HUES48 (cell line): ENCODE data around the gene JUND.

ENCODE experiments used
- H3K27ac ChIP-seq: one replicate; pipeline ENCODE4 v1.7.0; 2013; ENCODE audit warnings: low read depth, low read length, inconsistent platforms
- H3K27me3 ChIP-seq: 2 replicates; pipeline ENCODE4 v1.6.1; 2013; ENCODE audit warnings: mild to moderate bottlenecking, low read length; ENCODE audit not compliant: control insufficient read depth, insufficient read depth
- H3K36me3 ChIP-seq: 2 replicates; pipeline ENCODE4 v1.6.1; 2013; ENCODE audit warnings: low read length; ENCODE audit not compliant: control insufficient read depth, insufficient read depth
- H3K4me1 ChIP-seq: 2 replicates; pipeline ENCODE4 v1.6.1; 2013; ENCODE audit warnings: mild to moderate bottlenecking, low read length; ENCODE audit not compliant: control insufficient read depth, insufficient read depth
- H3K4me3 ChIP-seq: 2 replicates; pipeline ENCODE4 v1.5.1; 2013; ENCODE audit warnings: mild to moderate bottlenecking, low read depth, low read length
- H3K9ac ChIP-seq: 2 replicates; pipeline ENCODE4 v1.6.1; 2013; ENCODE audit warnings: mild to moderate bottlenecking, low read depth, low read length, moderate library complexity
- H3K9me3 ChIP-seq: 2 replicates; pipeline ENCODE4 v1.6.1; 2013; ENCODE audit warnings: low read length; ENCODE audit not compliant: control insufficient read depth, insufficient read depth

Gene JUND

DNA sequence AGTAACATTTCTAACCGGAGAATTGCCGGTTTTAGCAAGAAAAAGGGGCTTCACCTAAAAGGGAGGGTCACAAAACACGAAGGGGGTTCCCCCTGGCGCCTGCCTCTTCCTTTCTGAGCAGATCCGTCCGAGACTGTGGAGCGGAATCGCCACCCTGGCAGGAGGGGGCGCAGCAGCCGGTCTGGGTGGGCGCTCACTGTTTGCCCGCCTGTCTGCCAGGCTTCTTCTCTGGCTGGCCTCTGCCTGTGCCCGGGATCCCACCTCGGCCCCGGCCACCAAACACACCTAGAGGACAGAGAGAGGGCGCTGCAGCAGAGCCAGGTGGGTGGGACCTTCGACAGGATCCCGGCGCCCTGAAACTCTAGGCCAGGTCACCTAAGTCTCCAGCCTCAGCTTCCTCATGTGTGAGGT, 25.9 kb upstream of the JUND start:
- Histone ChIP-seq H3K36me3 (peaks cover 61% of the 10 kb centered on the region), H3K9ac (no peak overlapping the region), H3K9me3 (no peaks in the 10 kb centered on the region), H3K27ac (no peak overlapping the region), H3K27me3 (no peaks in the 10 kb centered on the region), H3K4me1 (peaks cover 15% of the 10 kb centered on the region), H3K4me3 (no peak overlapping the region)

DNA sequence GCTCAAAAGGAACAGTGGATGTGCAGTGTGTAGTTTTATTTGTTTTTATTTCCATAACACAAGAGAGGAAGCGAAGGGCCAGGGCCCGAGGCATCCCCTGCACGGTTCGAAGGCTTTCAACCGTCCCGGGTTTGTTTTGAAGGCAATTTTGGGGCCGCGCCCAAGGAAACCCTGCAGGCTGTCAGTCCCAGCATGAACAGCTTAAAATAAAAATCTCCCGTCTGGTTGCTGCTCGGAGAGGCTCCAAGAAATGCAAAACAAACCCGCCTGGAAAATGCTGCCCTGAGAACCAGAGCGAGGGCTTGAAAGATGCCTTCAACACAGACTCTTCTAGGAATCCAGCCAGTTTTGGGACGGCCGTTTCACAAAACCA, 25.5 kb upstream of the JUND start:
- Histone ChIP-seq H3K9me3 (no peaks in the 10 kb centered on the region), H3K36me3 (peaks cover 57% of the 10 kb centered on the region), H3K27me3 (no peaks in the 10 kb centered on the region), H3K4me3 (no peak overlapping the region), H3K4me1 (peaks cover 15% of the 10 kb centered on the region), H3K9ac (no peak overlapping the region), H3K27ac (no peak overlapping the region)

GRCh38 chr19:18306209-18306887, 24.9 kb upstream of the JUND start:
- Histone ChIP-seq H3K4me3 (no peak overlapping the region), H3K36me3 (peaks cover 52% of the 10 kb centered on the region), H3K27me3 (no peaks in the 10 kb centered on the region), H3K9me3 (no peaks in the 10 kb centered on the region), H3K9ac (no peak overlapping the region), H3K4me1 (peaks cover 15% of the 10 kb centered on the region), H3K27ac (no peak overlapping the region)

DNA sequence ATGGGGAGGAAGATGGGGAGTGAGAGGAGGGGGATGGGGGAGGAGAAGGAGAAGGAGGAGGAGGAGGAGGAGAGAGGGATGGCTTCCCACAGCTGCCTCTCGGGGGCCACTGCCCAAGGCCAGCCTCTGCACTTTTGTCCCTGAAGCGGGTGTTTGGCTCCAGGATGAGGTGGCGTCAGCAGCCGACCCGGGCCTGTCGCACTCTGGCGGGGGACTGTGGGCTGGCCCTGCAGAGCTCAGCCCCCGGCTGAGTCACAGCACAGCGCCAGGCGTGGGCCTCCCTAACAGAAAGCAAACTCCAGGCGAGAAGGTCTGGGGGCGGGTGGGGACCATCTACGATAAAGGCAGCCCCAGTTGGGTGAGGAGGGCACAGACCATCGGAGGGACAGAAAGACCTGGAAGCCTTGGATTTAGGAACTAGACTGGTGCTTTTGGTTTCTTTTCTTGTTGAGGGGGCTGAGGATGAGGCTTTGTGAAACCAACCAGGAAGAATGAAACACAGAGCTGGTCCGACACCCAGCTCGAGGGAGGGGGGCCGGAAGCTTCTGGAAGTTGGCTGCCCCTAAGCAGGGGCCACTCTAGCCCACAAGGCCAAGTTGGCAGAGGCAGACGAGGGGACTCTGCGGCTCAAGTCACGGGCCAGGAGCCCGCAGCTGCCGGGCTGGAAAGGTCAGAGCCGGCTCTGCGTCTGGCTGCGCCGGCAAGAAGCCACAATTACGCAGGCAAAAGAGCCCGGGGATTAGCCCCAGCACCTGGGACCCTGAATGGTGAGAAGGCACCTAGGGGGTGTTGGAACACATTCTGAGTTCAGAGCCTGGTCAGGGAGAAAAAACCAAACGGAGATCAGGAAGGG, 23.3 kb upstream of the JUND start:
- peaks cover 36% of the 10 kb centered on the region for H3K36me3 ChIP-seq
- H3K27ac ChIP-seq = peak overlapping the region; percentile 95
- no peaks in the 10 kb centered on the region for H3K9me3 ChIP-seq
- peak overlapping the region; percentile 3; the same call in 1 of the 2 replicates for H3K4me3 ChIP-seq
- no peaks in the 10 kb centered on the region for H3K27me3 ChIP-seq
- 0 out of 2 replicates have a peak overlapping the region, but pooled peaks have one; percentile 1 for H3K9ac ChIP-seq
- peaks cover 15% of the 10 kb centered on the region for H3K4me1 ChIP-seq

DNA sequence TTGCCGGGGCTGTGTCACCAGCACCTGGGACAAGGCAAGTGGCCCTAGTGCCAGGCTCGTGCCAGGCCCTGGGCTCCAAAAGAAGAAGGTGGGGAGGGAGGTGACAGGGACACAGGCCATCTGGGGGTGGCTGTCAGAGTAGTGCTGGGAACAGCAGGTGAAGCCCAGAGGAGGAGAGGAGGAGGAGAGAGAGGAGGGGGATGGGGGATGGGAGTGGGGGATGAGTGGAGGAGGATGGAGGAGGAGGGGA, 22.7 kb upstream of the JUND start:
- no peaks in the 10 kb centered on the region for H3K27me3 ChIP-seq
- H3K36me3 ChIP-seq = peaks cover 30% of the 10 kb centered on the region
- H3K9ac ChIP-seq = no peak overlapping the region
- peaks cover 15% of the 10 kb centered on the region for H3K4me1 ChIP-seq
- no peak overlapping the region; the same call in 1 of the 2 replicates for H3K4me3 ChIP-seq
- H3K27ac ChIP-seq = peak overlapping the region; percentile 95
- H3K9me3 ChIP-seq = no peaks in the 10 kb centered on the region

GRCh38 chr19:18301718-18302111, 20.3 kb upstream of the JUND start:
- Histone ChIP-seq H3K4me3 (no peak overlapping the region), H3K9ac (no peak overlapping the region), H3K4me1 (peaks cover 18% of the 10 kb centered on the region), H3K27ac (no peak overlapping the region), H3K36me3 (peaks cover 8% of the 10 kb centered on the region), H3K9me3 (no peaks in the 10 kb centered on the region), H3K27me3 (no peaks in the 10 kb centered on the region)

DNA sequence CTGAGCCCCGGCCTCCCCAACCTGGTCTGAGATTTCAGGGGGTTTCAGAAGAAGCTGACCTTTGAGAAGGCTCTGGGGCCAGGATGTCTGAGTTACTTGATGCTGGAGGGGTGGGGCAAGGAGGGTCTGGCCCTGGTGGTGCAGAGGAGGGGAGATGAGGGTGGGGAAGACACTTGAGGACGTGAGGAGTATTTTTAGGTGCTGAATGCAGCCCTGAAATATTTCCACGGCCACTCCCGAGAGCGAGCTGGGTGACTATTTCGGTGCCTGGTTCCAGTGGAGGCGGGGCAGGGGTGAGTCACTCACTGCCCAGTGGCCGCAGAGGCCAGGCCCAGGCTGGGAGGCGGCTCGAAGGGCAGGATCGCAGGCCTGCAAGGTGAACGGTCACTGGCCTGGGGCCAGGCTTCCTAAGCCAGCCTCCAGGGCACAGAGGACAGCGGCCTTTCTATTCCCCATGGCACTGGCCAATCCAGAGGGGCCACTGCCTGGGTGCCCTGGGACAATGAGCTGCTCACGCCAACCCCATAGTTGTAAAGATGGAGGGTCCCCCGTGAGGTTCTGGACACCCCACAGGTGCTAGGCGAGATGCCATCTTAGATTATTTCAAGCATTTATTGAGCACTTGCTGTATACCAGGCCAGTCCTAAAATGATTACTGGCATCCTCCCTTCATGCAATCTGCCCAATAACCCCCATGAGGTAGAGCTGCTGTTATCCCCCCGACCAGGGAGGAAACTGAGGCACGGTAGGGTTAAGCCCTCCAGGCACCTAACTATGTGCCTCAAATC, 19.7 kb upstream of the JUND start:
- Histone ChIP-seq H3K9ac (no peak overlapping the region), H3K27ac (no peak overlapping the region), H3K36me3 (peaks cover 3% of the 10 kb centered on the region), H3K27me3 (no peaks in the 10 kb centered on the region), H3K4me3 (no peak overlapping the region), H3K9me3 (no peaks in the 10 kb centered on the region), H3K4me1 (peaks cover 18% of the 10 kb centered on the region)

- H3K9ac ChIP-seq = no peak overlapping the region
- H3K4me1 ChIP-seq = peaks cover 11% of the 10 kb centered on the region; the same call in 1 of the 2 replicates
- no peaks in the 10 kb centered on the region for H3K9me3 ChIP-seq
- no peaks in the 10 kb centered on the region for H3K36me3 ChIP-seq
- H3K4me3 ChIP-seq = no peak overlapping the region
- no peaks in the 10 kb centered on the region for H3K27me3 ChIP-seq
- no peak overlapping the region for H3K27ac ChIP-seq
Observed at GRCh38 chr19:18299654-18300053, 18.2 kb upstream of the JUND start.

DNA sequence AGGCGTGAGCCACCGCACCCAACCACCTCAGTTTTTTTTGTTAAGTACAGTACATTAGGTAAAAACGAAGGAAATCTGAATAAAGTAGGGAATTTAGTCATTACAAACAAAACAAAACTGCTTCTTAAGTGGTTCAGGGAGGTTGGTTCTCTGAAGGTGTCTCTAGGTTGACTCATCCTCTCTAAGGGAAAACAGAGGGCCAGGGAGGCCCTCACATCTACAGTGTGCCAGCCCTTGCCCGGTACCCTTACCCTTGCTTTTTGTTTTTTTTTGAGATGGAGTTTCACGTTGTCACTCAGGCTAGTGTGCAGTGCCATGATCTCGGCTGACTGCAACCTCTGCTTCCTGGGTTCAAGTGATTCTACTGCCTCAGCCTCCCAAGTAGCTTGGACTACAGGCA, 17.2 kb upstream of the JUND start:
- no peaks in the 10 kb centered on the region for H3K27me3 ChIP-seq
- H3K4me3 ChIP-seq = no peak overlapping the region
- H3K4me1 ChIP-seq = peaks cover 14% of the 10 kb centered on the region
- H3K9me3 ChIP-seq = no peaks in the 10 kb centered on the region
- H3K27ac ChIP-seq = no peak overlapping the region
- H3K36me3 ChIP-seq = no peaks in the 10 kb centered on the region
- no peak overlapping the region for H3K9ac ChIP-seq

- H3K36me3 ChIP-seq = no peaks in the 10 kb centered on the region
- no peaks in the 10 kb centered on the region for H3K27me3 ChIP-seq
- H3K9ac ChIP-seq = no peak overlapping the region
- H3K4me3 ChIP-seq = no peak overlapping the region
- H3K4me1 ChIP-seq = peaks cover 21% of the 10 kb centered on the region
- H3K9me3 ChIP-seq = no peaks in the 10 kb centered on the region
- H3K27ac ChIP-seq = no peak overlapping the region
Observed at GRCh38 chr19:18297308-18297707, 15.9 kb upstream of the JUND start.

GRCh38 chr19:18295034-18295451, 13.6 kb upstream of the JUND start:
- Histone ChIP-seq H3K9ac (no peak overlapping the region), H3K4me1 (peaks cover 30% of the 10 kb centered on the region), H3K9me3 (no peaks in the 10 kb centered on the region), H3K4me3 (no peak overlapping the region), H3K36me3 (no peaks in the 10 kb centered on the region), H3K27me3 (no peaks in the 10 kb centered on the region), H3K27ac (no peak overlapping the region)
